Subcutaneous adipose tissue (tissue), 4 donors: ENCODE measurements around the gene TGFBR3. TPM values are rescaled to one million over a fixed set of nuclear protein-coding genes. Genes with fewer than 3 reads are reported as not detected.

ENCODE experiments used
- CTCF ChIP-seq: fragments of 450-650 bp; IDR thresholded peaks from one replicate; pipeline ENCODE4 v1.5.1; 2016; ENCODE audit warnings: low read depth, mild to moderate bottlenecking, control low read depth, antibody characterized with exemption, moderate library complexity
- total RNA-seq, 4 donors: library from RNA; depleted of rRNA; stranded (reverse); fragments of >200 nt; gene quantifications; one replicate each; pipeline ENCODE4 v1.1.0, GENCODE V29; 2016

Gene TGFBR3
- total RNA-seq, 4 donors from 2014 or later = 206 to 374 (median 284) TPM

- TF ChIP-seq CTCF = no peak
Observed at GRCh38 chr1:91746728-91747338, 139.1 kb downstream of the TGFBR3 start.

DNA sequence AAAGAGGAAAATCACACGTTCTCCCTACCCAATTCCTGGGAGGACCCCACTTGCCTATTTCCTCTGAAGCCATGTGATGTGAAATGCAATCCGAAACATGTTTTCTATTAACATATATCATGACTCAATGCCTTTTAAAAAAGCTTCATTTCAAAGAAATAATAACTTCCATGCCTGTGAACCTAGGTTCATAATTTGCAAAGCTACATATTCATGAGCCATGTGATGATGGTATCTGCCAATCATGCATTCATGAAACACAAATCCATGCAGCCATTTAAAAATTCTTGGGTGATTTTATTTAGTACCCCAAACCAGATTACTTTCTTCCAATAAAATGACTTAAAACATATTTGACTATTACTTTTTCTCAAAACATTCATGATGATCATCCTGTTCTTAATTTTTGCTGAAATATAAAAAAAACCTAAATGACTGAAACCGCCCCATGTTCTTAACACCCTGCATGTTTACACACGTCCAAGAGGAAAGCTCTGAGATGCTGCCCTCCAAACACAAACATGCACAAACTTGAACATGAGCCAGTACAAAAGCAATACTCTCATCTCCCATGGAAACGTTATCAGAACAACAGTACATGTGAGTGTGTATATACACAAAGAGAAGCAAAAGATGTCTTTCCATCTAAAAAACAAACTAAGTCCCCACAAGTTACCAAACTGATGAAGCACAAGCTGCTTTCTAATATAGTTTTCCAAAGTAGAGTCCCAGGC, 140.1 kb downstream of the TGFBR3 start:
- no peak for TF ChIP-seq CTCF

DNA sequence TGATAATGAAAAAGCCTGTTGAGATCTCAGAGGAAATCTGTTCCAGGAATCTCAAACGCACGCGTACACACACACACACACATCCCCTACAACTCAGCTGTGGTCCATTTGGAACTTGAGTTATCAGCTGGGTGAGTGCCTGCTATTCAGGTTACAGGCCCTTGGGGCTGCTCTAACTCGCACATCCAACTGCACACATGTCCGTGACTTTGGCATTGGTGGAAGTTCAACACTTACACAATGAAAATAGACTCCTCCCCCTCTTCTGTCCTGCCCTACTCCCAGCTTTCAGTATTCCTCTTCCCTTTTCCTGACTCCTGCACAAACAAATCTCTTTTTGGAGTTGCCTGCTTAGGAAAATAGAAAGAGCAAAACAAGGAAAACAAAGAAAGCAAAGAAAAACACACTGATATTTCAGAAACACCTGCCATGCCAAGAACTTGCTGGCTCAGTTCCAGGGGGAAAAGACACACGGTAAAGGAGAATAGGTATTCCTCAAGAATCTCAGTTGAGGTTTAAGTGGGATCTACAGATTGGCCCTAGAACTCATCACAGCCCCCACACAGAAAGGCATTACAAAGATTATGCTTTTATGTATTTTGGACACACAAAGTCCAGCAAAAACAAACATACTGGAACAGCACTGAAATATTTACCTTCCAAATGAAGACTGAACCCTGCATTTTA, 140.9 kb downstream of the TGFBR3 start:
- TF ChIP-seq CTCF = no peak

DNA sequence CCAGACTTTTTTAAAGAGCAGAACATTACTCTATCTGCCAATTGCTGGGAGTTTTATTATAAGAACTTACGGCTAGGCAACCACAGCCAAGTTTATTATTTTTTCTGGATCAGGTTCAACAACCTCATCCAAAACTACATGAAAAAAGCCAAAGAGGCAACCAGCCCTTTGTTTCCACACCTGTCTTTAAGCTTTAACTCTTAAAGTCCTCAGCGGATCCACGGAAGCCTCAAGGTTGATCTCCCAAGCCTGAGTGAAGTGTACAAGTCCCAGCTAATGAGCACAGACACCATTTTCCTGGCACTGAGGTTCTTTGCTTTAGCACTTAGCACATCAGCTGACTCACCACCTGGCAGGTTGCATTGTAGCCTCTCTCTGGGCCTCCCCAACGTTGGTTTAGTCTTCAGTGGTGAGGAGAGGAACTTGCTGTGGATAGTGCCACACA, 143.1 kb downstream of the TGFBR3 start:
- TF ChIP-seq CTCF = no peak

- TF ChIP-seq CTCF = no peak
Observed at GRCh38 chr1:91741906-91742305, 144.0 kb downstream of the TGFBR3 start.

DNA sequence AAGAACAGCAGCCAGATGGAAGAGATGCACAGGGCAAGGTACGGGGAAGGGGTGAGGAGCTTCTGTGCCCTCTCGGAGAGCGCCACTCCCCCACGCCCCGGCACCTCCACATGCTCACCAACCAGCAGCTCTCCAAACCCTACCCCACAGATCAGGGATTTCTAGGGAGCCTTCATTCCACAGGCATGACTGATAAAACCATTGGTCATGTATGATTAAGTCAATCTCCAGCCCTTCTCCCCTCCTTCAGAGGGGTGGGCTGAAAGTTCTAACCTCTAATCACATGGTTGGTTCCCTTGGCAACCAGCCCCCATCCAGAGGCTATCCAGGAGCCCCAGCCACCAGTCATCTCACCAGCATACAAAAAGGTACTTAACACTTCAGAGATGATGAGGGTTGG, 144.7 kb downstream of the TGFBR3 start:
- TF ChIP-seq CTCF = no peak

DNA sequence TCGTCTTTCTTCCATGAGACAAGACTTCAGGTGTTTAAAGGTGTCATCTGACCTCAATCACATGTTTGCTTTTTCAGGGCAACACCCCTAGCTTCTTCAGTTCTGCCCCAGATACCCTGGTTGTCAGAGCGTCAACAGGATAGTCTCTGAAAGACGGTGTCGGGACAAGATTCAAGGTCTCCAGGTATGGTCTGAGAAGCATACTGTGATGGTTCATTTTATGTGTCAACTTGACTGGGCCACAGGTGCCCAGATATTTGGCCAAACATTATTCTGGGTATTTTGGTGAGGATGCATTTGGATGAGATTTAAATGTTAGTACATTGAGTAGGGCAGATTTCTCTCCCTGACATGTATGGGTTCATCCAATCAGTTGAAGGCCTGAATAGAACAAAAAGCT, 148.3 kb downstream of the TGFBR3 start:
- TF ChIP-seq CTCF = no peak
